GM21390 (cell line): Measurements from ENCODE around the gene SAYSD1.

Source experiments
- ATAC-seq: cut with Tn5 transposase; IDR thresholded peaks from one replicate; pipeline ENCODE4 v1.9.1; 2021; ENCODE audit not compliant: unreplicated experiment

SAYSD1 gene

GRCh38 chr6:39058471-39059147 lies 56.4 kb downstream of the SAYSD1 start:
- no peak for ATAC-seq

GRCh38 chr6:39057251-39058155 lies 57.5 kb downstream of the SAYSD1 start:
- no peak for ATAC-seq

GRCh38 chr6:39056681-39057080 lies 58.3 kb downstream of the SAYSD1 start:
- ATAC-seq: no peak

GRCh38 chr6:39056191-39056590 lies 58.8 kb downstream of the SAYSD1 start:
- no peak for ATAC-seq

GRCh38 chr6:39055661-39056060 lies 59.3 kb downstream of the SAYSD1 start:
- no peak for ATAC-seq

- ATAC-seq: no peak
Measured at GRCh38 chr6:39054577-39055142, 60.3 kb downstream of the SAYSD1 start.
